HG03196 (cell line): ENCODE results near the gene NSD2.

Experiments used
- ATAC-seq: cut with Tn5 transposase; IDR thresholded peaks from one replicate; pipeline ENCODE4 v1.9.1; 2021; ENCODE audit not compliant: unreplicated experiment

Gene NSD2

GRCh38 chr4:1939664-1940509 is 68.7 kb downstream of the NSD2 start:
- ATAC-seq = no peak

GRCh38 chr4:1940566-1940965 is 69.4 kb downstream of the NSD2 start:
- ATAC-seq = no peak

- ATAC-seq = no peak
Observed at GRCh38 chr4:1943928-1944327, 72.7 kb downstream of the NSD2 start.

GRCh38 chr4:1945124-1945895 is 74.1 kb downstream of the NSD2 start:
- ATAC-seq = no peak

GRCh38 chr4:1945912-1946311 is 74.7 kb downstream of the NSD2 start:
- ATAC-seq = no peak

GRCh38 chr4:1948232-1948631 is 77.0 kb downstream of the NSD2 start:
- ATAC-seq = no peak

GRCh38 chr4:1948892-1949436 is 77.8 kb downstream of the NSD2 start:
- ATAC-seq = no peak

GRCh38 chr4:1950369-1950768 is 79.2 kb downstream of the NSD2 start:
- no peak for ATAC-seq

GRCh38 chr4:1952058-1952700 is 81.0 kb downstream of the NSD2 start:
- no peak for ATAC-seq

- no peak for ATAC-seq
Observed at GRCh38 chr4:1952719-1953118, 81.5 kb downstream of the NSD2 start.

- no peak for ATAC-seq
Observed at GRCh38 chr4:1953335-1953734, 82.1 kb downstream of the NSD2 start.

GRCh38 chr4:1956631-1957030 is 85.4 kb downstream of the NSD2 start:
- ATAC-seq = no peak

- ATAC-seq = no peak
Observed at GRCh38 chr4:1958276-1959103, 87.3 kb downstream of the NSD2 start.

GRCh38 chr4:1959104-1959384 is 87.9 kb downstream of the NSD2 start:
- no peak for ATAC-seq

GRCh38 chr4:1960170-1960825 is 89.1 kb downstream of the NSD2 start:
- no peak for ATAC-seq

GRCh38 chr4:1961038-1961437 is 89.8 kb downstream of the NSD2 start:
- ATAC-seq = no peak

GRCh38 chr4:1961563-1961962 is 90.4 kb downstream of the NSD2 start:
- ATAC-seq = no peak

GRCh38 chr4:1962980-1963379 is 91.8 kb downstream of the NSD2 start:
- no peak for ATAC-seq

- no peak for ATAC-seq
Observed at GRCh38 chr4:1964443-1964842, 93.2 kb downstream of the NSD2 start.

- ATAC-seq = no peak
Observed at GRCh38 chr4:1964971-1965370, 93.8 kb downstream of the NSD2 start.
